Dermis microvascular lymphatic vessel endothelial cell (primary cell): ENCODE results near the gene C16orf90. TPM values are rescaled to one million over a fixed set of nuclear protein-coding genes. Genes with fewer than 3 reads are reported as not detected.

Experiments used
- DNase-seq, 2 donors: peaks; one replicate each; pipeline versions ENCODE4 v3.0.0 to v3.0.0-alpha.2; 2010; ENCODE audit warnings: low read depth in 2 of 2
- total RNA-seq: library from RNA; depleted of rRNA; stranded (reverse); fragments of >200 nt; gene quantifications from 2 replicates; pipeline ENCODE4 v1.2.1, GENCODE V29; 2014

The C16orf90 gene
- total RNA-seq, 1 donor from 2014 or later: not detected

- no peak for DNase-seq
Measured at GRCh38 chr16:3467921-3468320, 27.4 kb downstream of the C16orf90 start.

GRCh38 chr16:3467182-3467581 lies 28.1 kb downstream of the C16orf90 start:
- no peak for DNase-seq

- no peak for DNase-seq
Measured at GRCh38 chr16:3465911-3466584, 29.2 kb downstream of the C16orf90 start.

- no peak for DNase-seq
Measured at GRCh38 chr16:3465301-3465700, 30.0 kb downstream of the C16orf90 start.

GRCh38 chr16:3461151-3461550 lies 34.1 kb downstream of the C16orf90 start:
- DNase-seq: no peak

- DNase-seq: no peak
Measured at GRCh38 chr16:3460585-3460984, 34.7 kb downstream of the C16orf90 start.

- no peak for DNase-seq
Measured at GRCh38 chr16:3460121-3460520, 35.2 kb downstream of the C16orf90 start.

GRCh38 chr16:3459401-3460090 lies 35.7 kb downstream of the C16orf90 start:
- DNase-seq: no peak

- peak in 1 of 2 donors; percentile 26 for DNase-seq
Measured at GRCh38 chr16:3458852-3459361, 36.4 kb downstream of the C16orf90 start.

- DNase-seq: peak in 1 of 2 donors; percentile 30
Measured at GRCh38 chr16:3458278-3458851, 36.9 kb downstream of the C16orf90 start.

- peak; percentile 87 to 93 for DNase-seq
Measured at GRCh38 chr16:3457434-3458252, 37.6 kb downstream of the C16orf90 start.

- DNase-seq: no peak
Measured at GRCh38 chr16:3454631-3455147, 40.6 kb downstream of the C16orf90 start.

GRCh38 chr16:3454093-3454492 lies 41.2 kb downstream of the C16orf90 start:
- DNase-seq: no peak

GRCh38 chr16:3444032-3444388 lies 51.3 kb downstream of the C16orf90 start:
- peak; percentile 87 to 92 for DNase-seq

Other genes starting within 250 kb of the C16orf90 start
- gene MEFV, start 238.9 kb downstream of the C16orf90 start, total RNA-seq: under 0.01 TPM in 1 of 2 replicates, not detected in the other
- gene ZNF263, start 212.0 kb downstream of the C16orf90 start, total RNA-seq: 31.2 and 46.8 TPM in 2 replicates
- 2.8 and 2.9 TPM in 2 replicates for gene TIGD7, start 190.1 kb downstream of the C16orf90 start, total RNA-seq
- 10.1 and 13.7 TPM in 2 replicates for gene ZNF75A, start 190.0 kb downstream of the C16orf90 start, total RNA-seq
- gene OR2C1, start 139.6 kb downstream of the C16orf90 start, total RNA-seq: under 0.01 TPM in 1 of 2 replicates, not detected in the other
- gene ZSCAN32, start 94.5 kb downstream of the C16orf90 start, total RNA-seq: 7.4 and 10.9 TPM in 2 replicates
- 5.0 and 7.1 TPM in 2 replicates for gene ZNF174, start 94.3 kb downstream of the C16orf90 start, total RNA-seq
- gene ZNF597, start 52.0 kb downstream of the C16orf90 start, total RNA-seq: 1.5 and 2.5 TPM in 2 replicates
- 6.8 and 15.4 TPM in 2 replicates for gene NAA60, start 51.8 kb downstream of the C16orf90 start, total RNA-seq
- 6.4 and 7.6 TPM in 2 replicates for gene CLUAP1, start 5.5 kb upstream of the C16orf90 start, total RNA-seq
- 5.1 and 5.4 TPM in 2 replicates for gene NLRC3, start 81.9 kb upstream of the C16orf90 start, total RNA-seq
- gene SLX4, start 116.1 kb upstream of the C16orf90 start, total RNA-seq: 1.9 and 2.1 TPM in 2 replicates
- gene DNASE1, start 159.2 kb upstream of the C16orf90 start, total RNA-seq: 10.0 and 14.3 TPM in 2 replicates
- gene TRAP1, start 222.0 kb upstream of the C16orf90 start, total RNA-seq: 51.0 and 104 TPM in 2 replicates